Large intestine (tissue), 3 donors: Measurements from ENCODE around the gene LRRC27. TPM values are rescaled to one million over a fixed set of nuclear protein-coding genes. Genes with fewer than 3 reads are reported as not detected.

Source experiments
- DNase-seq, 2 donors: peaks; one replicate each; pipeline versions ENCODE4 v3.0.0 to v3.0.0-alpha.2; 2013
- H3K27ac ChIP-seq: one replicate; pipeline ENCODE4 v1.5.1; 2013; ENCODE audit warnings: low read length
- H3K27me3 ChIP-seq: 2 replicates; pipeline ENCODE4 v1.6.1; 2013; ENCODE audit warnings: low read length; ENCODE audit not compliant: control insufficient read depth, insufficient read depth
- H3K36me3 ChIP-seq: 2 replicates; pipeline ENCODE4 v1.6.1; 2013; ENCODE audit warnings: low read length; ENCODE audit not compliant: control insufficient read depth, insufficient read depth
- H3K4me1 ChIP-seq: one replicate; pipeline ENCODE4 v1.6.1; 2013; ENCODE audit warnings: low read length; ENCODE audit not compliant: control insufficient read depth, insufficient read depth
- H3K4me3 ChIP-seq: one replicate; pipeline ENCODE4 v1.5.1; 2013; ENCODE audit warnings: low read length
- H3K9me3 ChIP-seq: one replicate; pipeline ENCODE4 v1.6.1; 2013; ENCODE audit warnings: mild to moderate bottlenecking, low read depth, low read length, moderate library complexity; ENCODE audit not compliant: control insufficient read depth
- WGBS: methylation state at CpG from one replicate; pipeline ENCODE4 v1.1.5; 2013; ENCODE audit warnings: low lambda C conversion rate; ENCODE audit not compliant: insufficient coverage; 5-methylcytosine and 5-hydroxymethylcytosine counted together
- polyA plus RNA-seq: library from polyadenylated mRNA; unstranded; fragments of 120-200 nt; gene quantifications from one replicate; pipeline ENCODE4 v1.2.1, GENCODE V29; 2013

The LRRC27 gene
- polyA plus RNA-seq, 1 donor = 20.7 TPM

GRCh38 chr10:132359305-132360040, 27.5 kb downstream of the LRRC27 start:
- H3K4me3 ChIP-seq = no peak overlapping the region
- WGBS = no CpG with 5 or more reads among the region's 21 CpGs
- no peak for DNase-seq

DNA sequence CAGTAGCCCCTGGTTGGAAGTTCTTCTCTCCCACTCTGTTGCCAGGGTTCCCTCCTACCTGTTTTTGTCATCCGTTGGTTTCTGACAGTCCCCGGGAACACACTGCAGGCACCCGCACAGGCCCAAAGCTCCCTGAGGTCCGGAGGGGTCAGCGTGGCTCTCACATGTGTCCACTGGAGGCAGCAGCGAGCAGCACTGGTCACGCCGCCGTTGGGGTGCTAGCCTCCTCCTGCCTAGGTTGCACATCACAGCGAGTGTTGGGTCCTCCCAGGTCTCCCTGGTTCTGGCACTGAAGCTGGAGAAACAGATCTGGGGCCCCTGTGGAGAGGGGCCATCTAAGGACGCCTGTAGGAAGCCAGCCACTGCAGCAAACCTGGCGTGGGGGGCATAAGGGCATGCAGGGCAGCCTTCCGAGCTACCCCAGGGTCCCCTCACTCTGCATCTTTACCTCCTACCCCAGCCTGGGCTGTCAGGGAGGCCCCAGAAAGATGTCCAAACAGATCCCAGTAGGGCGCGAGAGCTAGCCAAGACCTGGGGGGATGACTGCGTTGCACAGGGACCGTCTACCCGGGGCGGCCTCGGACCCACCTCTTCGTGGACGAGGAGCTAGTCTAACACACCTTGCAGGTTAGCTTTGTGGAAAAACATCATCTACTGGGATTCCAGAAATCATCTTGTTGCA, 28.9 kb downstream of the LRRC27 start:
- Histone ChIP-seq H3K27ac (no peak overlapping the region), H3K4me1 (no peaks in the 10 kb centered on the region), H3K9me3 (peaks cover 5% of the 10 kb centered on the region), H3K36me3 (peaks cover 31% of the 10 kb centered on the region), H3K27me3 (no peaks in the 10 kb centered on the region), H3K4me3 (no peak overlapping the region)
- no peak for DNase-seq
- WGBS = no CpG with 5 or more reads among the region's 22 CpGs

More at GRCh38 chr10:132359305-132360040, 27.5 kb downstream of the LRRC27 start:
- H3K36me3 ChIP-seq = peaks cover 27% of the 10 kb centered on the region
- no peaks in the 10 kb centered on the region for H3K27me3 ChIP-seq
- no peaks in the 10 kb centered on the region for H3K4me1 ChIP-seq
- H3K9me3 ChIP-seq = peaks cover 5% of the 10 kb centered on the region
- no peak overlapping the region for H3K27ac ChIP-seq

GRCh38 chr10:132361581-132362101, 29.6 kb downstream of the LRRC27 start:
- H3K9me3 ChIP-seq = peaks cover 5% of the 10 kb centered on the region
- no peaks in the 10 kb centered on the region for H3K27me3 ChIP-seq

GRCh38 chr10:132362151-132362611, 30.2 kb downstream of the LRRC27 start:
- no peak overlapping the region for H3K4me3 ChIP-seq
- no peaks in the 10 kb centered on the region for H3K27me3 ChIP-seq
- peaks cover 33% of the 10 kb centered on the region for H3K36me3 ChIP-seq
- H3K27ac ChIP-seq = no peak overlapping the region
- H3K4me1 ChIP-seq = no peaks in the 10 kb centered on the region
- peaks cover 5% of the 10 kb centered on the region for H3K9me3 ChIP-seq
- DNase-seq = no peak
- no CpG with 5 or more reads among the region's 12 CpGs for WGBS

More at GRCh38 chr10:132361581-132362101, 29.6 kb downstream of the LRRC27 start:
- Histone ChIP-seq H3K4me1 (no peaks in the 10 kb centered on the region), H3K4me3 (no peak overlapping the region), H3K27ac (no peak overlapping the region), H3K36me3 (peaks cover 35% of the 10 kb centered on the region)
- no CpG with 5 or more reads among the region's 15 CpGs for WGBS
- DNase-seq = no peak

DNA sequence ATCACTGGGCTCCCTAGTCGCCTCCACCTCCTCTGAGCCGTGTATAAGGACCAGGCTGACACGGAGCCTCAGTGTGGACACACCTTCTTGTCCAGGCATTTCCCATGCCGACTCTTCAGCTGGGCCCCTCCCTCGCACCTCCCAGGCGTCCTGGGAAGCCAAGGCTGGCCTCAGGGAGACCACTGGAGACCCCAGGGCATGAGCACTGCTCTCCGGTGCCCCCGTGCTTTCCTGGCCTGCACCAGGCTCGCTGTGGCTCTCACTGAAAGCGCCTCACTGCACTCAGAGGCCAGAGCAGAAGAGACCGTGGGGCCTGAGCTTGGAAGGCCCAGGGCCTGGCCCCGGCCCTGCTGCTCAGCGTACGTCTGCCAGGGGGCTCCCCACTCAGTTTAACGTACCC, 31.4 kb downstream of the LRRC27 start:
- H3K27ac ChIP-seq = no peak overlapping the region
- H3K4me1 ChIP-seq = no peaks in the 10 kb centered on the region
- no peak for DNase-seq
- no peaks in the 10 kb centered on the region for H3K27me3 ChIP-seq
- H3K36me3 ChIP-seq = peaks cover 36% of the 10 kb centered on the region
- no peak overlapping the region for H3K4me3 ChIP-seq
- WGBS = no CpG with 5 or more reads among the region's 15 CpGs
- peaks cover 3% of the 10 kb centered on the region for H3K9me3 ChIP-seq

GRCh38 chr10:132363921-132364593, 32.1 kb downstream of the LRRC27 start:
- Histone ChIP-seq H3K4me3 (no peak overlapping the region), H3K4me1 (no peaks in the 10 kb centered on the region), H3K9me3 (peaks cover 3% of the 10 kb centered on the region), H3K27ac (no peak overlapping the region), H3K36me3 (peaks cover 39% of the 10 kb centered on the region), H3K27me3 (no peaks in the 10 kb centered on the region)
- WGBS = 19% methylated on average over 5 of the region's 16 CpGs
- DNase-seq = peak; percentile 30 to 36

GRCh38 chr10:132364594-132364970, 32.6 kb downstream of the LRRC27 start:
- Histone ChIP-seq H3K27me3 (no peaks in the 10 kb centered on the region), H3K9me3 (peaks cover 3% of the 10 kb centered on the region), H3K27ac (no peak overlapping the region), H3K4me3 (no peak overlapping the region), H3K4me1 (no peaks in the 10 kb centered on the region), H3K36me3 (peaks cover 40% of the 10 kb centered on the region)
- 69% methylated on average over 3 of the region's 14 CpGs for WGBS
- DNase-seq = no peak

- no peaks in the 10 kb centered on the region for H3K4me1 ChIP-seq
- no peak overlapping the region for H3K4me3 ChIP-seq
- DNase-seq = no peak
- WGBS = no CpG with 5 or more reads among the region's 9 CpGs
- H3K36me3 ChIP-seq = peaks cover 40% of the 10 kb centered on the region
- H3K27ac ChIP-seq = no peak overlapping the region
- peaks cover 3% of the 10 kb centered on the region for H3K9me3 ChIP-seq
- no peaks in the 10 kb centered on the region for H3K27me3 ChIP-seq
Observed at GRCh38 chr10:132365102-132365501, 33.1 kb downstream of the LRRC27 start.

DNA sequence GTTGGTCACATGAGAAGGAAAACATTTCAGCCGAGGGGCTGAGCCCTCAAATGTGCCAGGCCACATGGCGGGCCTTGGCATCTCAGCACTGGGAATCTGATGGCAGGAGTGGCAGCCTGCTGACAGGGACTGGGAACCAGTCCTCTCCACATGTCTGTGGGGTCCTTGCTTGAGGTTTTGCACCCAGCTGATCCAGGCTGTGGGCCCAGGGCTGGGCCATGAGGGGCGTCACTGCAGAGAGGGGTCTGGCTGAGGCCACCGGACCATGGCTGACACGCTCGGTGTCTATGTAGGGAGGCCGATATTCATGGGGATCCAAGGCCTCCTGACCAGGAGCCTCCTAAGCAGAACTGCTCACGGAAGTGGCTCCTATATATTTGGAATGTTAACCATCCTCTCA, 34.0 kb downstream of the LRRC27 start:
- peaks cover 3% of the 10 kb centered on the region for H3K9me3 ChIP-seq
- no peaks in the 10 kb centered on the region for H3K27me3 ChIP-seq
- no CpG with 5 or more reads among the region's 8 CpGs for WGBS
- no peak overlapping the region for H3K27ac ChIP-seq
- no peaks in the 10 kb centered on the region for H3K4me1 ChIP-seq
- no peak overlapping the region for H3K4me3 ChIP-seq
- peaks cover 40% of the 10 kb centered on the region for H3K36me3 ChIP-seq
- no peak for DNase-seq

DNA sequence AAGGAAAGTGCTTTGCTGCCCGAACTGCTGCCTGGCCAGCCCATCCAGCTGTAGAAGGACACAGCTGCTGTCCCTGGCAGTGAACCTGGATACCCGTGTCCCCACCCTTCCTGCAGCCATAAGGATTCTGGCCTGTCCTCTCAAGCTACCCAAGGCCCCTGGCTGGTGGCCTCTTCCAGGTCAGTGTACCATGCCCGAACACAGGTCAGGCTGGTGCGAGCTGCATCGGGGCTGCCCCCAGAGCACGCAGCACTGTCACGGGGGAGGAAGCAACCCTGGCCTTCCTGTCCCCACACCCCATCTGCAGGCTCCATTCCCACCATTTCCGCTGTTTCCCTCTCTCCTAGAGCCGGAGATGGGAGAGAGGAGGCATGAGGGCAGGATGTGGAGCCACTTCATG, 34.5 kb downstream of the LRRC27 start:
- DNase-seq = no peak
- H3K9me3 ChIP-seq = peaks cover 4% of the 10 kb centered on the region
- no peak overlapping the region for H3K27ac ChIP-seq
- H3K27me3 ChIP-seq = no peaks in the 10 kb centered on the region
- H3K36me3 ChIP-seq = peaks cover 37% of the 10 kb centered on the region
- no peaks in the 10 kb centered on the region for H3K4me1 ChIP-seq
- WGBS = no CpG with 5 or more reads among the region's 9 CpGs
- no peak overlapping the region for H3K4me3 ChIP-seq
